HepG2 (cell line): ENCODE measurements around the gene GNB1. TPM values are rescaled to one million over a fixed set of nuclear protein-coding genes. Genes with fewer than 3 reads are reported as not detected.

Experiments
- BCL3 ChIP-seq: sonication (generic); formaldehyde crosslinking; IDR thresholded peaks from 2 replicates; pipeline ENCODE4 v1.5.1; 2020; ENCODE audit warnings: mild to moderate bottlenecking, missing genetic modification reagents, moderate library complexity
- BCL6 ChIP-seq: IDR thresholded peaks from 2 replicates; pipeline ENCODE4 v1.6.1; 2016; ENCODE audit warnings: missing genetic modification reagents, missing compliant biosample characterization
- CHD4 ChIP-seq: fragments of 200-600 bp; sonication (generic); IDR thresholded peaks from 2 replicates; pipeline ENCODE4 v1.7.0; 2017; ENCODE audit warnings: mild to moderate bottlenecking, low read length, borderline replicate concordance
- DMAP1 ChIP-seq: IDR thresholded peaks from 2 replicates; pipeline ENCODE4 v1.6.1; 2016
- EP300 ChIP-seq, 3 experiments: sonication (generic) in 1 of 3; formaldehyde crosslinking in 1 of 3; IDR thresholded peaks; 2 replicates each; pipeline versions ENCODE4 v1.5.1 to v1.6.1; 2011 to 2020; ENCODE audit warnings: low read depth in 2 of 3, low read length in 2 of 3, borderline replicate concordance in 1 of 3, improper control_type of control experiment in 1 of 3, mild to moderate bottlenecking in 1 of 3, missing genetic modification reagents in 1 of 3, moderate library complexity in 1 of 3
- FOXA1 ChIP-seq, 2 experiments: fragments of 450-650 bp in 1 of 2; sonication (generic) in 1 of 2; formaldehyde crosslinking in 1 of 2; IDR thresholded peaks; 2 replicates each; pipeline versions ENCODE4 v1.4.0 to v1.6.1; 2016 to 2020; ENCODE audit warnings: missing genetic modification reagents in 1 of 2
- FOXP4 ChIP-seq: sonication (generic); formaldehyde crosslinking; IDR thresholded peaks from 2 replicates; pipeline ENCODE4 v1.4.0; 2020; ENCODE audit warnings: missing genetic modification reagents
- GABPA ChIP-seq, 2 experiments: IDR thresholded peaks; 2 replicates each; pipeline ENCODE4 v1.6.1; 2011 to 2016; ENCODE audit warnings: low read depth in 2 of 2, low read length in 1 of 2, missing biosample characterization in 1 of 2, missing genetic modification characterization in 1 of 2
- HMG20B ChIP-seq: conservative IDR thresholded peaks from 2 replicates; pipeline ENCODE4 v1.6.1; 2016; ENCODE audit warnings: missing genetic modification reagents, missing compliant biosample characterization
- HOMEZ ChIP-seq: IDR thresholded peaks from 2 replicates; pipeline ENCODE4 v1.6.1; 2016; ENCODE audit warnings: low read depth
- LCORL ChIP-seq, 2 experiments: fragments of 450-650 bp in 1 of 2; sonication (generic) in 1 of 2; formaldehyde crosslinking in 1 of 2; IDR thresholded peaks; 2 replicates each; pipeline versions ENCODE4 v1.5.0 to v1.6.1; 2017 to 2020; ENCODE audit warnings: antibody characterized with exemption in 1 of 2, missing genetic modification reagents in 1 of 2
- NR2F2 ChIP-seq: IDR thresholded peaks from 2 replicates; pipeline ENCODE4 v1.6.1; 2012; ENCODE audit warnings: low read depth, inconsistent platforms, borderline replicate concordance
- THRA ChIP-seq: sonication (generic); formaldehyde crosslinking; IDR thresholded peaks from 2 replicates; pipeline ENCODE4 v1.4.0; 2020; ENCODE audit warnings: missing genetic modification reagents, borderline replicate concordance
- ZFP36L1 ChIP-seq: sonication (generic); formaldehyde crosslinking; IDR thresholded peaks from 2 replicates; pipeline ENCODE4 v1.8.0; 2022; ENCODE audit warnings: mild to moderate bottlenecking, missing genetic modification reagents, moderate library complexity
- ZNF44 ChIP-seq: sonication (generic); formaldehyde crosslinking; IDR thresholded peaks from 2 replicates; pipeline ENCODE4 v1.5.1; 2020; ENCODE audit warnings: mild to moderate bottlenecking, missing genetic modification reagents
- ZNF496 ChIP-seq: sonication (generic); formaldehyde crosslinking; IDR thresholded peaks from 2 replicates; pipeline ENCODE4 v1.8.1; 2023; ENCODE audit warnings: mild to moderate bottlenecking, moderate library complexity, missing genetic modification reagents; ENCODE audit not compliant: insufficient replicate concordance
- ZNF546 ChIP-seq: sonication (generic); formaldehyde crosslinking; conservative IDR thresholded peaks from 2 replicates; pipeline ENCODE4 v1.8.1; 2023; ENCODE audit warnings: mild to moderate bottlenecking, missing genetic modification reagents
- ZNF772 ChIP-seq: sonication (generic); formaldehyde crosslinking; IDR thresholded peaks from 2 replicates; pipeline ENCODE4 v1.5.0; 2020; ENCODE audit warnings: mild to moderate bottlenecking, missing genetic modification reagents
- polyA plus RNA-seq, 8 experiments: library from polyadenylated mRNA; depleted of rRNA in 3 of 8; stranded (reverse) in 7 of 8; unstranded in 1 of 8; fragments of >200 nt; fragmentation: Illumina TruSeq in 4 of 8; extraction: Trizol in 4 of 8; gene quantifications; 2 replicates each; pipeline versions ENCODE4 v1.2.1 to v1.2.3, GENCODE V29; 2011 to 2016; ENCODE audit warnings: low read depth in 4 of 8, missing spikeins in 1 of 8, mixed read lengths in 1 of 8; ENCODE audit not compliant: insufficient read depth in 1 of 8
- total RNA-seq, 5 experiments: library from RNA; depleted of rRNA; stranded (reverse); fragments of >200 nt; fragmentation: Illumina TruSeq; extraction: Trizol; gene quantifications; 2 replicates each; pipeline ENCODE4 v1.2.3, GENCODE V29; 2016; ENCODE audit warnings: low read depth in 1 of 5

GNB1 gene
- total and polyA plus RNA-seq, 2 of the 13 experiments (the other 11 are each of a cell fraction or from before 2014, with no cell fraction given): 66.2 to 327 TPM

GRCh38 chr1:1768249-1768992 is 122.5 kb downstream of the GNB1 start (continued):
- TF ChIP-seq BCL3 (CRISPR knock-in tag) (0 out of 2 replicates have a peak, but pooled peaks have one; percentile 34), THRA (CRISPR knock-in tag) (peak; percentile 65; the same call in 1 of the 2 replicates), FOXP4 (peak; percentile 91), GABPA (IDR thresholded peaks at IDR 0.05; ENCODE audit: low read depth, low read length) (no peak), GABPA (CRISPR knock-in tag; IDR thresholded peaks at IDR 0.05; ENCODE audit: low read depth) (peak; percentile 35; the same call in 1 of the 2 replicates), ZFP36L1 (peak; percentile 67; the same call in 1 of the 2 replicates), LCORL (IDR thresholded peaks at IDR 0.05) (0 out of 2 replicates have a peak, but pooled peaks have one; percentile 7), LCORL (CRISPR knock-in tag; IDR thresholded peaks at IDR 0.05) (peak; percentile 93), ZNF772 (CRISPR knock-in tag) (0 out of 2 replicates have a peak, but pooled peaks have one; percentile 29), FOXA1 (IDR thresholded peaks at IDR 0.05) (no peak), FOXA1 (CRISPR knock-in tag; IDR thresholded peaks at IDR 0.05) (peak; percentile 64), HMG20B (CRISPR knock-in tag) (no peak), EP300 (IDR thresholded peaks at IDR 0.05; ENCODE audit: low read depth in 2 of 2, low read length in 2 of 2) (peak in 1 of 2 experiments; percentile 50; a peak in 1 of 4 replicates), EP300 (CRISPR knock-in tag; IDR thresholded peaks at IDR 0.05; ENCODE audit: borderline replicate concordance) (no peak), HOMEZ (CRISPR knock-in tag) (peak; percentile 32; the same call in 1 of the 2 replicates), ZNF496 (CRISPR knock-in tag) (no peak), CHD4 (no peak), ZNF546 (CRISPR knock-in tag) (no peak), ZNF44 (CRISPR knock-in tag) (peak; percentile 69; the same call in 1 of the 2 replicates), DMAP1 (CRISPR knock-in tag) (peak; percentile 48; the same call in 1 of the 2 replicates), BCL6 (0 out of 2 replicates have a peak, but pooled peaks have one; percentile 6), NR2F2 (peak; percentile 56; the same call in 1 of the 2 replicates)
